ENCODE measurements around the gene BMPR1A. TPM values are rescaled to one million over a fixed set of nuclear protein-coding genes. Genes with fewer than 3 reads are reported as not detected.
A peak's percentile ranks its signal among the peaks of the same experiment; 100 is the strongest.

Gene BMPR1A
- total and polyA plus RNA-seq, 2 of the 13 experiments (the other 11 are each of a cell fraction or from before 2014, with no cell fraction given): 17.8 to 44.2 TPM

- TF ChIP-seq RORA (CRISPR knock-in tag; IDR thresholded peaks at IDR 0.05): no peak
Observed at GRCh38 chr10:86726677-86726999, 29.8 kb upstream of the BMPR1A start (continued).

DNA sequence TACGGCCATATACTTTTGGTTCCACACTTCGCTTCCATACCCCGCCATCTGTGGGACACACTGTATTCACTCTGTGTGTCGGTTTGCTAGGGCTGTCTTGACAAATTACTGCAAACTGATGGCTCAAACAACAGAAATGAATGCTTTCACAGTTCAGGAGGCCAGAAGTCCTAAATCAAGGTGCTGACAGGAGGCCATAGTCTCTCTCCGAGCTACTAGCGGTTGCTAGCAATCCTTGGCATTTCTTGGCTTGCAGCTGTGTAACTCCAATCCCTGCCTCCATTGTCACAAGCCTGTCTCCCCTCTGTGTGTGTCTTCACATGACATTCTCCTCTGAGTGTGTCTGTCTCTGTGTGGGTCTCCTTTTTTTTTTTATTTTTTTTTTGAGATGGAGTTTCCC lies 28.9 kb upstream of the BMPR1A start:
- H3K4me2 ChIP-seq (ENCODE audit: low read depth, low read length): peak overlapping the region; percentile 70
- no peaks in the 10 kb centered on the region for H4K20me1 ChIP-seq (ENCODE audit: insufficient read depth, low read length)
- no peak overlapping the region for H3K4me3 ChIP-seq (replicated peaks in 1 of 3; ENCODE audit: insufficient read depth in 1 of 3, low read depth in 2 of 3, low read length in 3 of 3)
- DNase-seq (ENCODE audit: low spot score): no peak
- H2AFZ ChIP-seq (ENCODE audit: low read length): no peak overlapping the region
- no peak overlapping the region for H3K27ac ChIP-seq (ENCODE audit: extremely low read length, insufficient read depth, low read length)
- H3K9ac ChIP-seq (ENCODE audit: insufficient read depth, low read depth, low read length): no peak overlapping the region
- WGBS (ENCODE audit: low lambda C conversion rate): 57% methylated on average over 6 of the region's 6 CpGs
- TF ChIP-seq MIXL1 (CRISPR knock-in tag; IDR thresholded peaks at IDR 0.05): no peak
- no peak for TF ChIP-seq TBL1XR1 (IDR thresholded peaks at IDR 0.05; ENCODE audit: borderline replicate concordance, low read length, partially characterized antibody)
- no peak for TF ChIP-seq NFATC3 (CRISPR knock-in tag; IDR thresholded peaks at IDR 0.05)
- TF ChIP-seq ZNF704 (CRISPR knock-in tag; IDR thresholded peaks at IDR 0.05; ENCODE audit: borderline replicate concordance): no peak
- TF ChIP-seq SMYD3 (CRISPR knock-in tag; IDR thresholded peaks at IDR 0.05): no peak
- TF ChIP-seq PRPF4 (IDR thresholded peaks at IDR 0.05; ENCODE audit: low read depth, low read length, poor library complexity, severe bottlenecking): no peak
- TF ChIP-seq RBAK (CRISPR knock-in tag; IDR thresholded peaks at IDR 0.05): no peak
- no peak for TF ChIP-seq ZNF350 (CRISPR knock-in tag; IDR thresholded peaks at IDR 0.05; ENCODE audit: borderline replicate concordance, low read depth)
- no peak for TF ChIP-seq MAFG (CRISPR knock-in tag; IDR thresholded peaks at IDR 0.05)
- TF ChIP-seq ASH2L (IDR thresholded peaks at IDR 0.05; ENCODE audit: insufficient read length, low read depth, low read length): no peak
- TF ChIP-seq HDAC2 (CRISPR knock-in tag; IDR thresholded peaks at IDR 0.05): no peak
- TF ChIP-seq LCORL (IDR thresholded peaks at IDR 0.05): no peak
- no peak for TF ChIP-seq LCORL (CRISPR knock-in tag; IDR thresholded peaks at IDR 0.05)
- no peak for TF ChIP-seq HHEX (CRISPR knock-in tag; IDR thresholded peaks at IDR 0.05)
- no peak for TF ChIP-seq KLF15 (CRISPR knock-in tag; IDR thresholded peaks at IDR 0.05; ENCODE audit: borderline replicate concordance)
- TF ChIP-seq MXD3 (CRISPR knock-in tag; IDR thresholded peaks at IDR 0.05): no peak
- TF ChIP-seq ZNF382 (CRISPR knock-in tag; IDR thresholded peaks at IDR 0.05; ENCODE audit: borderline replicate concordance): no peak
- peaks cover 0 to 2% of the 10 kb centered on the region in 2 experiments; a peak in 1 of 5 replicates for H3K27me3 ChIP-seq (ENCODE audit: control insufficient read depth in 1 of 2, insufficient read depth in 2 of 2, low read length in 2 of 2)
- H3K9me3 ChIP-seq (ENCODE audit: low read length): no peaks in the 10 kb centered on the region
- CTCF ChIA-PET (ENCODE audit: low intra/inter-chr PET ratio, low total read pairs): no interaction called here
- intact Hi-C loops (cut with micrococcal nuclease; ENCODE audit: unreplicated experiment) (no loop called here), in situ Hi-C loops (cut with HindIII; ENCODE audit: extremely low pct_ligation_motif_present, low pct_unique_long_range_greater_than_20kb) (no loop called here)
- H3K4me1 ChIP-seq (ENCODE audit: insufficient read depth, low read length): peaks cover 40% of the 10 kb centered on the region
- POLR2A ChIA-PET: interaction anchor here (1.5 kb wide), 1 partner anchor 28 kb away, joined by 5 read pairs; the partner anchor contains the start of gene BMPR1A
- no TSS peak for BruUV-seq (replicated peaks)
- FAIRE-seq: no peak
- H3K36me3 ChIP-seq (replicated peaks in 1 of 2; ENCODE audit: control insufficient read depth in 1 of 2, insufficient read depth in 2 of 2, low read length in 2 of 2): no peaks in the 10 kb centered on the region
- no peaks in the 10 kb centered on the region for H3K79me2 ChIP-seq (ENCODE audit: insufficient read depth, low read length)
- no peak for ATAC-seq

Measured in HepG2 (cell line).